Stimulated activated CD4-positive, alpha-beta T cell treated with anti-CD3 and anti-CD28 coated beads, Interleukin-12 subunit alpha, Interleukin-12 subunit beta, amount 100 ng/mL, for 4 hours (primary cell): ENCODE data around the gene FBN1.

ENCODE experiments used
- DNase-seq: peaks from one replicate; pipeline ENCODE4 v3.0.0-alpha.2; 2020

The FBN1 gene

GRCh38 chr15:48650931-48651330 is 5.4 kb upstream of the FBN1 start:
- DNase-seq, result no peak

DNA sequence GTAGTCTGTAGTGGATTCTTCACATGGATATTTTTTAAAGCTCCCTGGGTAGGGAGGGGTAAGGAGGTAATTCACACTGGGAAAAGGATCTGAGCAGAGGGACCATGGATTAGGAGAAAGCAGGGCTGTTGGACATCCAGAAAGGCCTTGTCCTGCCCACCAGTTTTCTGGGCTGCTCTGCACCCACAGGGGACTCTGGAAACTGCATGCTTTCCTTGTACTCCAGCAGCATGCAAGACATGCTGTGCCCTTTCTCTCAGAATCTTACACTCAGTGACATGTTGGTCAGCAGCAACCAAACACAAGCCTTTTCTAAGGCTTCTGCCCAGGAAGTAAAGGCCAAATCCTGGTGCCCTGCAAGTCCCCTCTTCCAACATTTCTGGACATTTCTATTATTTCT is 2.5 kb upstream of the FBN1 start:
- DNase-seq, result no peak

- no peak for DNase-seq
These were observed 822 bp upstream of the FBN1 start for GRCh38 chr15:48646331-48646730.

- no peak for DNase-seq
These were observed 517 bp downstream of the FBN1 start for GRCh38 chr15:48644827-48645557.

GRCh38 chr15:48644467-48644826 is 1.1 kb downstream of the FBN1 start:
- no peak for DNase-seq

GRCh38 chr15:48643776-48644466 is 1.6 kb downstream of the FBN1 start:
- no peak for DNase-seq

GRCh38 chr15:48643206-48643605 is 2.3 kb downstream of the FBN1 start:
- DNase-seq, result no peak

DNA sequence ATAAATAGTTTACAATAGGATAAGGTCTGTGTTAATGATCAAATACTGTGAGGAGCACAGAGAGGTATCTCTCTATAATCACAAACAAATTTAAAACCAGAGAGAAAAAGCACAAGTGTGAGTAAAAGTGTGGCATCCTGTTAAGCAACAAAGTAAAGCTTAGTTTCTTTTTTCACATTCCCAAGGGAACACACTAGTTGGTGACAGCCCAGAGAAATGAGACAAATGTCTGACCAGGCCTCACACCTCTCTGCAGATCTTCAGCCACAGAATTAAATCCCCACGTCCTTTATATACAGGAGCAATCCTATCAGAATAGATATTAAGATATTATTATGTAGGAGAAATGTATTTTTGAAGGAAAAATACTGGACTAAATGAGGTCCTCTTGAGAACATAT is 2.7 kb downstream of the FBN1 start:
- DNase-seq, result no peak

- no peak for DNase-seq
These were observed 4.1 kb downstream of the FBN1 start for GRCh38 chr15:48641416-48641815.

DNA sequence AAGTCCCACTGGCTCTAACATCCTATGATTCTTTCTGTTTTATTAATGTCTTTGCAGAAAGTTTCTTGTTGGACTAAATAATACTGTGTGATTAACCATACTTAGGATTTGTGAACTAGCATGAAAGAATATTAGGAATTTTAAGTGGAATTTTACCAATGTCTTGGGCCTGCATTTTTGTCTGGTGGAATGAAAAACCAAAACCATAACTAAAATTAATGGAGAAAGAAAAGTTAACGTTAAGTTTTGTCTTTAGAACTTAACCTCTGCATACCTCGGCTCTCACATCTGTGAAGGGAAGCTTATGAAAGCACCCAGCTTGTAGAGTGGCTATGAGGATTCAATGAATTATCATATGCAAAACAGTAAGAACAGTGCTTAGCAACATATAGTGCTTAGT is 6.5 kb downstream of the FBN1 start:
- DNase-seq, result no peak

DNA sequence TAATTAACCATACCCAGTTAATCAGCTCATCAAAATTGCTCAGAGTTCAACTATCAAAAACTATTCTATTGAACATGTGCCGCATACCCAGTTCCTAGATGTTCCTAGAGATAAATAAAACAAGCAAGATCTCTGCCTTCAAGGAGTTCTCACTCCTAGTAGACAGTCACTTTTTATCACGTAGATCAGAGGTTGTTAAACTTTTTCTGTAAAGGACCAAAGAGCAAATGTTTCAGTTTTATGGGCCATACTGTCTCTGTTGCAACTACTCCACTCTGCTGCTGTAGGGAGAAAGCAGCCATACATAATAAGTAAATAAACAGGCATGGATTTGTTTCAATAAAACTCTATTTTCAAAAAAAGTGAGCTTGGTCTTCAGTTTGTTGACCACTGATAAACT is 7.9 kb downstream of the FBN1 start:
- no peak for DNase-seq

GRCh38 chr15:48636511-48636910 is 9.0 kb downstream of the FBN1 start:
- no peak for DNase-seq

DNA sequence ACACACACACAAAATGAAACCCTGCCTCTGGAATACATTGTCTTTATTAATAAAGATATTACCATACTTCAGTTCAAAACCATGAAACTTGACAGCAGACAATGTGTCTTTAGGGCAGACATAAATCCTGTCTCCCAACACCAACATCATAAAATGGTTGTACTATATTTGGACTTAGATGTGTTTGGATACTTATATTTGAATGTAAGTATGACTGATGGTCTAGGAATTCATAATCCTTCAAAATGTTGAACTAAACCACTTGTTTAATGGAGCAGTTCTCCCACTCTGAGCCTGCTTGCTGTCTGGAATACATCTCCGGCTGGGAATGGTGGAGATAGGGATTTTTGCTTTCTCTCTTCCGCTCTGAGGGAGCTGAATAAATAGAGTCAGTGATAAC is 10.6 kb downstream of the FBN1 start:
- DNase-seq, result no peak

GRCh38 chr15:48634096-48634495 is 11.4 kb downstream of the FBN1 start:
- DNase-seq, result no peak

DNA sequence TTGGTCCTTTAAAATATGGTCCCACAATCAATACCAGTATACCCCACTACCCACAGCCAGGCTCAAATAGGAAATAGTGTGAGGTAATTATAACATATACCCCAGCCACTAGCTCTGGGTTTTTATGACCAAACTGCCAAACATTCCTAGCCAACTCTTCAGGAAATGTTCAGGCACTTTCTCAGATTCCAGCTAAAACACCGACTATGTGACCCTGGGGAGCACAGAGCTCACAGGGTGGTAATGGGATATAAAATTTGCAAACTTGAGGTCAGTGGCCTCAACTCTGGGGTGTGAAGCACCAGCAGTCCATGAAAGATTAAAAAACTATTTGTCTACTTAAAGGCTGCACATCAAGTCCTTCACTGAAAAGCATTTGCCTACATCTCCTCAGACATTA is 12.9 kb downstream of the FBN1 start:
- DNase-seq, result no peak

DNA sequence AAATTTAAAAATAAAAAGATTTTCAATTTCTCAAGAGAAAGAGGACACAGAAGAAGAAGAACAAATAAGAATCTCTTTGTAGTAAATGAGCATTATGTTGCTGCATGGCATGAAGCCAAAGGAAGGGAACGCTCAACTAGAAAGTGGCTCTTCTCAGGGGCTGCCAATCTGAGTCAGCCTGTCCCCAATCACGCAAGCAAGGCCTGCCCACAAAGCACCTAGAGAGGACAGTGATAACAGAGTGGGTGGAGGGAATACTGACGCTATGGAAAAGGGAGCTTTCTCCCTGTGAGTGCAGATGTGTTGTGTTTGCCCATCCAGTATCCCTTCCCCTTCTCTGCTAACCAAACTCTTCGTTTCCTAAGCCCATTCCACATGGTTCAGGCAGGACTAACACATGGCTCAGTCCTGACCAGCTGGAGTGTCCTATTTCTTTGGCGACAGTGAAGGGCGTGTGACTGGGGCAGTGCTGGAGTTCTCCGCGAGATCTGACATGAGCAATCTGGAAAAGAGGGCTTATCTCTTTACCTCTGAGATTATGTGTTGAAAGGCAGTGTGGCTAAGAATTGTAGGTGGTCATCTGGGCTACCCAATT is 14.2 kb downstream of the FBN1 start:
- no peak for DNase-seq

DNA sequence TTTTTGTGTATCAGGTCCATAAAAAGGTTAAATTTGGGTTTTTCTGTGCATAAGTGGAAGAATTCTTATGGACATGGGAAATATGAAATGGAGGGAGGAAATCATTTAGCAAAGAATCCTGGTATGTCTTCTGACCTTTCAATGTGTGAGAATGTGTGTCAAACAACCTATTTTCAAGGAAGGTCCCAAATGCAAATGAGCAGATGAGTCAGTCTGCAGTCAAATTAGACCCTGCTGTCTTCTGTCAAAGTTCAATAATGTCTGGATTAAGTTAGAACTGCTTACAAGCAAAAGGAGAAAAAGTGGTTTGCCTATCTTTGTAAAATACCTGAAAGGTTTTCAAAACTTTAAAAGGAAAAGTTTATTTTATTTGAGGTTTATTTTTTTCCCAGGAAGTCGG is 15.3 kb downstream of the FBN1 start:
- DNase-seq, result no peak

GRCh38 chr15:48628832-48629231 is 16.7 kb downstream of the FBN1 start:
- DNase-seq, result no peak

DNA sequence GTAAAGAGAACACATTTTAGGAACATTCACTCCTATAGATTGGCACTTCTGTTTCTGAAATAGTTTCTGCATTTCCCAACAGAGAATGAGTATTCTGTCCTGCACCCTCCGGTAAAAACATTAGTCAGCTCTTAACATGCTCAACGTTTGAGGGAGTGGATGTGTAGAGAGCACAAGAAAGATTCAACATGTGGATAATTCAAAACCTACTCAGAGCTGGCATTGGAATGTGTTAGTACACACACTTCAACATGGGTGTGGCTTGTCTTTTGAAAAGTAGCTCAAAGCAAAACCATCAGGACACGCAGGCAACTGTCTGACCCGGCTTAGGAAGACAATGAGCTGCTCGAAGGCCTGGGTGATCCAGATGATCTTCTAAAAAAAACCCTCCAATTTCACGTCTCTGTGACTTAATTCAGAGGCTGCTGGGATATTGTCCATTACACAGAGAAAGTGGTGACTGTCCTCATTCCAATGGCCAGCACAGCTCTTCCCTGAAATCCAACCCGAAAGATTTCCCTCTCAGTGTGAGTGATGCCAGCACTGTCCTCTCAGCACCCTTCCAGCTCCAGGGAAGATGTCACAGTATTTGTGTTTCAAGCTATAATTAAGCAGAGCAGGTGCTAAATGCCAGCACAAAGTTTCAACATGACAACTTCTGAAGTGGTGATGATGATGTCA is 18.1 kb downstream of the FBN1 start:
- no peak for DNase-seq

- no peak for DNase-seq
These were observed 20.4 kb downstream of the FBN1 start for GRCh38 chr15:48625126-48625525.

DNA sequence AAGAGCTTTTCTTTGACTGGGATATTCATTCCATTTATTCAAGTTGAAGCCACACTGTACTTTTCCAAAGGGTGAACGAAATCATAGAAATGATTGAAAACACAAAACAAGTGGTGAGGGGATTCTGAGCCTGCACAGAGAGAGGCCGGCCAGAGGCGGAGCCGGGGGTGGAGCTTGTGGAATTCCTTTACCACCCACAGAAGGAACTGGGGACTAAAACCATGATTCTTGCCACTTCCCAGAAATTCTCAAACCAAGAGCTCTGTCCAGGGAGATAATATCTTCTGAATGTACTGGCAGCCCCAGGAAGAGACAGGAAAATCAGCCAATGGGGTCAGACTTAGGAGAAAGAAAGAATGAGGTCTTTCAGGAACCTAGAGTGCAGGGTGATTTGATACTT is 20.8 kb downstream of the FBN1 start:
- no peak for DNase-seq

DNA sequence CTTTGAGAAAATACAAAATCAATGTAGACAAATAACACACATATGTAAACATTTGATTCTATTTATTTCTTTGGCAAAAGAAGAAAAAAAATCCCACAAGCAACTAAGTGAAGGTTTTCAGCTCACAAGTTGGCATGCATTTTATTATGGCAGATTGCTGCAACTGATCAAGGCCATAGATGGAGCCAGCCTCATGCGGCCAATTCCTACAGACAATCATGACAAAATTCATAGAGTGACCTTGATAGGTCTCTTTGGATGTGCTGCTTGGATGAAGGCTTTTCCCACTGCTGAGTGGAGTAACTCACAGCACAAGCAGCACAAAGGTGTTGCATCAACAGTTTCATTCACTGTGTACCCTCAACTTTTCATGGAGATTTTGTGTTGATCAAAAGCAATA is 22.1 kb downstream of the FBN1 start:
- no peak for DNase-seq

DNA sequence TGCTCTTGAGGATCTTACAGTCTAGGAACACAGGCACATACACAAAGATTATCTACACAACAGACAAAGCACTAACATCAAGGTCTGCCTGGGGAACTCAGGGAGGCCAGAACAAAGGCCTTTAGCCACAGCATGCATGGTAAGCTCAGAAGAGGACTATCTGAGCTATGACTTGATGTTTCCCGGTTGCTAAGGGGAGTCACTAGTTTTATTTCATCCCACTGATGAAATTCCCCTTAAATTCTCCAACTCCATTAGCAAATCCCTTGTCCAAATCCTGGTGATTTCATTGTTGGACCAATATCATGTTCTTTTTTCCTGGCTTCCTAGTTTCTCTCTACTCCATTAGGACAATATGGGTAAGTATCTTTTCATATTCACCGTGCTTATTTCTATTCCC is 23.3 kb downstream of the FBN1 start:
- no peak for DNase-seq

- DNase-seq, result no peak
These were observed 26.1 kb downstream of the FBN1 start for GRCh38 chr15:48619446-48619845.
